ENCODE data around the gene TIMD4.
"Not testable (repeated sequence)": the region's sequence is repeated elsewhere in the genome, so short reads cannot be mapped to it uniquely, and the experiment has no call there.

Gene TIMD4

GRCh38 chr5:156950716-156951115 is 12.3 kb downstream of the TIMD4 start:
- H3K27ac Mint-ChIP-seq: no peak overlapping the region
- no peaks in the 10 kb centered on the region for H3K36me3 Mint-ChIP-seq (ENCODE audit: low read depth)
- no peaks in the 10 kb centered on the region for H3K9me3 Mint-ChIP-seq
- no peak overlapping the region for H3K4me3 Mint-ChIP-seq
- peaks cover 8% of the 10 kb centered on the region for H3K27me3 Mint-ChIP-seq (ENCODE audit: low read depth, poor library complexity)
- peaks cover 14% of the 10 kb centered on the region for H3K4me1 Mint-ChIP-seq
- no peak for TF ChIP-seq CTCF (IDR thresholded peaks at IDR 0.05)
- no peak for DNase-seq

- H3K4me3 Mint-ChIP-seq: no peak overlapping the region
- peak overlapping the region; percentile 47 for H3K27ac Mint-ChIP-seq
- H3K36me3 Mint-ChIP-seq (ENCODE audit: low read depth): no peaks in the 10 kb centered on the region
- peaks cover 8% of the 10 kb centered on the region for H3K27me3 Mint-ChIP-seq (ENCODE audit: low read depth, poor library complexity)
- no peak for DNase-seq
- peaks cover 14% of the 10 kb centered on the region for H3K4me1 Mint-ChIP-seq
- no peak for TF ChIP-seq CTCF (IDR thresholded peaks at IDR 0.05)
- H3K9me3 Mint-ChIP-seq: no peaks in the 10 kb centered on the region
Observed at GRCh38 chr5:156949424-156949823, 13.6 kb downstream of the TIMD4 start.

- Mint-ChIP-seq H3K27ac (no peak overlapping the region), H3K36me3 (ENCODE audit: low read depth) (no peaks in the 10 kb centered on the region), H3K27me3 (ENCODE audit: low read depth, poor library complexity) (peaks cover 8% of the 10 kb centered on the region), H3K4me3 (no peak overlapping the region), H3K4me1 (peaks cover 14% of the 10 kb centered on the region), H3K9me3 (no peaks in the 10 kb centered on the region)
- TF ChIP-seq CTCF (IDR thresholded peaks at IDR 0.05): no peak
- no peak for DNase-seq
Observed at GRCh38 chr5:156947925-156948324, 15.1 kb downstream of the TIMD4 start.

GRCh38 chr5:156942064-156942463 is 21.0 kb downstream of the TIMD4 start:
- Mint-ChIP-seq H3K27ac (no peak overlapping the region), H3K9me3 (peaks cover 17% of the 10 kb centered on the region), H3K4me1 (no peaks in the 10 kb centered on the region), H3K36me3 (ENCODE audit: low read depth) (peaks cover 5% of the 10 kb centered on the region), H3K27me3 (ENCODE audit: low read depth, poor library complexity) (peaks cover 2% of the 10 kb centered on the region), H3K4me3 (no peak overlapping the region)
- no peak for DNase-seq
- TF ChIP-seq CTCF (IDR thresholded peaks at IDR 0.05): no peak

GRCh38 chr5:156940462-156940861 is 22.6 kb downstream of the TIMD4 start:
- not testable (repeated sequence) for H3K27me3 Mint-ChIP-seq (ENCODE audit: low read depth, poor library complexity)

GRCh38 chr5:156936972-156937371 is 26.1 kb downstream of the TIMD4 start:
- Mint-ChIP-seq H3K9me3 (peaks cover 17% of the 10 kb centered on the region), H3K27ac (no peak overlapping the region), H3K4me3 (no peak overlapping the region), H3K36me3 (ENCODE audit: low read depth) (peaks cover 5% of the 10 kb centered on the region), H3K27me3 (ENCODE audit: low read depth, poor library complexity) (peaks cover 2% of the 10 kb centered on the region), H3K4me1 (no peaks in the 10 kb centered on the region)
- no peak for DNase-seq
- no peak for TF ChIP-seq CTCF (IDR thresholded peaks at IDR 0.05)

More at GRCh38 chr5:156940462-156940861, 22.6 kb downstream of the TIMD4 start:
- not testable (repeated sequence) for H3K27ac Mint-ChIP-seq; H3K36me3 Mint-ChIP-seq (ENCODE audit: low read depth); H3K4me1 Mint-ChIP-seq; H3K4me3 Mint-ChIP-seq; DNase-seq
- H3K9me3 Mint-ChIP-seq: peaks cover 17% of the 10 kb centered on the region
